Measurements from ENCODE around the gene PREX1.

Gene PREX1

DNA sequence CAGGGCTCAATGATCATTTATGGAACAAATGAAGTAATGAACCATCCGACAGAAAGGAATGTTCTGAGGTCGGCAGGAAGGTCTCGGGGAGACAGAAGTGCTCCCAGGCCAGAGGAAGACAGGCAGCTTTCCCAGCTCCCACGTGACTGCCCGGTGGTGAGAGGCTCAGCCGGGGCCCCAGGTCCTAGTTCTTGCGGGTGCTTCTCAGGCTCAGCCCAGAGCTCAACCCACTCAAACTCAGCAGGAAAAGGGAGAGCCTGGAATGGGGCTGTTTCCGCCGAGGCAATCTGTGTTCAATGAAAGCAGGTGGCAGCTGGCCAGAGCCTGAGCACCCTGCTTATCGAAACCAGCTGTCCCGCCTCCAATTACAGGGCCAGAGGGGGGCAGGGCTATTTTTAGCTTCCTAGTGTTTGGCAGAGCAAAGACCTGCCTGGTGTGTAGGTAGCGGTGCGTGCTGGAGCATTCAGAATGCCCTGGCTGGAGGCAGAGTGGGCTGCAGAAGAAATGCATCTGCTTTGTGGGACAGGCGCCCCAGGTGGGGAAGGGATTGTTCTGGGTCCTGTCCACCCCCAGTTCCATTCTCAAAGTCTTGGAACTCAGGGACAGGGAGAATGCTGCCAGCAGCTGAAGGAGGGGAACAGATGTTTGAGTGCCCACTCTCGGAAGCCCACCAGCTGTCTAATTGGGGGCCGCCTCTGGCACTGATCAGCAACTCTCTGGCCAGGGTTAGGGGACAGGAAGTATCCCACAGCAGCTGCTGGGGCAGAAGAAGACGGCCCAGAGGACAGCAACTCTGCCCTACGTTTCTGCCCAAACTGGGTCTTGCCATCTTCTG lies 145.1 kb downstream of the PREX1 start:
- Histone ChIP-seq H3K27ac (peak overlapping the region in 11 of 21 experiments; percentile 9 to 58 (median 31)), H3K4me3 (no peak overlapping the region)

DNA sequence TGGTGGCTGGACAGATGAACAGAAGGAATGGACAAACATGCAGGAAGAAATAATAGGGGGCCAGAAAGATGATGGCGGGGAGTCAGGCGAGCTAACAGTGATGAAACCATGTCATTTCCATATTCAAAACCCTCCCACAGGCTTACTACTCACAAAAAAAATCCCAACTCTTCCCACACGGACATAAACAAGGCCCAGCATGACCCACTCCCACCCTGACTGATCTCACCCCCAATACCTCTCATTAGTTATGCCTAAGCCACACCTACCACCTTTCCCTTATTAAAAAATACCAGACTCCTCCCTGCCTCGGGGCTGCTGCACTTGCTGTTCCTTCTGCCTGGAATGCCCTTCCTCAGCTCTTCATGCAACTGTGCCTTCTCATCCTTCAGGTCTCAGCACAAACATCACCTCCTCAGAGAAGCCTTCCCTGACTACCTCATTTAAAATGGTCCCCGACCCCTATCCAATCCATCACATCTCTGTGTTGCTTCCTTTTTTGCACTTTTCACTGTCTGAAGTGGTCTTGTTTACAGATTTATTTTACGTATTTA lies 145.8 kb downstream of the PREX1 start:
- H3K4me3 ChIP-seq, result no peak overlapping the region
- H3K27ac ChIP-seq, result peak overlapping the region in 6 of 21 experiments; percentile 14 to 58 (median 36)

DNA sequence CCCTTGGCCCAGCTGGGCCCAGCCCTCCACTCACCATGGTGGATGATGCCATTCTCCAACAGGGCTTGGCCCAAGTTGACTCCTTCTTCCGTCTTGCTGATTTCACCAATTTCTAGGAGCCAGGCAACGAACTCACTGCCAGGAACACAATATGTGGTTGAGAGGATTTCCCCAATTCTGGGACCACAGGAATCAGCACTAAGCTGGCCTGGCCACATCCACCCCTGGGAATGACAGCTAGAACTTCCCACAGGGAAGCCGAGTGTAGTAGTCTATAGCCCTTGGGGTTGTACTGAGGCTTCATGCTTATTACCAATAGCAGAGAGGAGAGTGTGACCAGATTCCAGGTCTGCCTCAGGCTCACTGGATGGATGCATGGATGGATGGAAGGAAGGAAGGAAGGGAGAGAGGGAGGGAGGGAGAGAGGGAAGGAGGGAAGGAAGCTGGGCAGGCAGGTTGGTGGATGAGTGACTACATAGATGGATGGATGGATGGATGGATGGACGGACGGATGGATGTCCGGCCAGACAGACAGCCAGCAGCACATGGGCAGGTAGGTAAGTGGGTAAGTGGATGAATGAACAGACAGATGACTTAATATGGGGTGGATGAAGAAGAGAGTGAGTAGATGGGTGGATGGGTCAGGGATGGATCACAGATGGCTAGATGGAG lies 146.5 kb downstream of the PREX1 start:
- no peak overlapping the region for H3K27ac ChIP-seq

DNA sequence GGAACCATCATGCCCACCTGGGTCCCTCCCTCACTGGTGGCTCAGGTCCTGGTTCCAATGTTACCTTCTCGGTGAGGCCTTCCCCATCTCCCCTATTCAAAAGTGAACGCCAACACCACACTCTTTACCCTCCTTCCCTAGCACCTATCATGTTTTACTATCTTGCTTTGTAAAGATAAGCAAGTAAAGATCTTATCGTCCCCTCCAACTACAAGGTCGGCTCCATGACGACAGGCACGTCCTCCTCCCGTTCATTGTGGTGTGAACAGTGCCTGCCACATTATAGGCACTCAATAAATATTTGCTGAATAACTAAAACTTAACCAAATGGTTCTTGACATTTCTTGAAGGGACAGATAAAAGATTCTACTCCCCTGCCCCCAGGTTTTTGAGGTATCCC lies 147.1 kb downstream of the PREX1 start:
- H3K27ac ChIP-seq, result no peak overlapping the region
- H3K4me3 ChIP-seq, result no peak overlapping the region

More for the DNA sequence above, 146.5 kb downstream of the PREX1 start:
- H3K4me3 ChIP-seq, result no peak overlapping the region

DNA sequence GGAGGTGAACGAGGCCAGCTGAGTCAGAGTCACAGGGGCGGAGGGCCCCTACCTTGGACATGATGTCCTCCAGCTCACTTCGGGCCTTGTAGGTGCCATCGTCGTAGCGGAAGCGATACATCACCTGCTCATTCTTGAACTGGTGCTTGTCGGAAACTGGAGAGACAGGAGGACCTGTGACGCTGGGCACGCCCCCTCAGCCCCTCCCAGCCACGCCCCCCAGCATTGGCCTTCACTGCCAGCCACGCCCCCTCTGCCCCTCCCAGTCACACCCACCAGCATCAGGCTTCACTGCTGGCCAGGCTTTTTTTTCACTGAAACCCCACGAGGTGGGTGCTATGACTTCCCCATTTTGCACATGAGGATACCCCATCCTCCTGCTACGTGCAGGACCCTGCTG lies 148.2 kb downstream of the PREX1 start:
- no peak overlapping the region for H3K27ac ChIP-seq
- H3K4me3 ChIP-seq, result no peak overlapping the region

DNA sequence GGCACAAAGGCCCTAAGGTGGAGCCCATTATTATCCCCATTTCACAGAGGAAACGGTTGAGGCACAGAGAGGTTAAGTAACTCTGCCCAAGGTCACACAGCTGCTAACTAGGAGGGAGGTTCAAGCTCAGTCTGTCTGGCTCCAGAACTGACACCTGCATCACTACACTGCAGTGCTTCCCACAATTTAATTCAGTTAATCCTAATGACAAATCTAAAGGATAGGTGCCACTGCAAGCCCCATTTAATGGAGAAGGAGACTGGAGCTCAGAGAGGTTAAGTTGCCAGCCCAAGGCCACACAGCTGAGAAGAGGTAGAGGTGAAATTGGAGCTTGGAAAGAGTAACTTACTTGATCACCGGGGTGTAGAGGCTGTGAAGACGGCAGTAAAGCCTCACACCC lies 148.8 kb downstream of the PREX1 start:
- no peak overlapping the region for H3K4me3 ChIP-seq
- no peak overlapping the region for H3K27ac ChIP-seq

DNA sequence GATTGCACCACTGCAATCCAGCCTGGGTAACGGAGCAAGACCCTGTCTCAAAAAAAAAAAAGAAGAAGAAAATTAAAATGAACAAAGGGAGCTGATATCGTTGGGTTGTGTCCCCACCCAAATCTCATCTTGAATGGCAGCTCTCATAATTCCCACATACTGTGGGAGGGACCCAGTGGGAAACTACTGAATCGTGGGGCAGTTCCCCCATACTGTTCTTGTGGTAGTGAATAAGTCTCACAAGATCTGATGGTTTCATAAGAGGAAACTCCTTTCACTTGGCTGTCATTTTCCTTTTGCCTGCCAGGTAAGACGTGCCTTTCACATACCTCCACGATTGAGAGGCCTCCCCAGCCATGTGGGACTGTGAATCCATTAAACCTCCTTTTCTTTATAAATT lies 149.4 kb downstream of the PREX1 start:
- no peak overlapping the region for H3K4me3 ChIP-seq
- no peak overlapping the region for H3K27ac ChIP-seq

DNA sequence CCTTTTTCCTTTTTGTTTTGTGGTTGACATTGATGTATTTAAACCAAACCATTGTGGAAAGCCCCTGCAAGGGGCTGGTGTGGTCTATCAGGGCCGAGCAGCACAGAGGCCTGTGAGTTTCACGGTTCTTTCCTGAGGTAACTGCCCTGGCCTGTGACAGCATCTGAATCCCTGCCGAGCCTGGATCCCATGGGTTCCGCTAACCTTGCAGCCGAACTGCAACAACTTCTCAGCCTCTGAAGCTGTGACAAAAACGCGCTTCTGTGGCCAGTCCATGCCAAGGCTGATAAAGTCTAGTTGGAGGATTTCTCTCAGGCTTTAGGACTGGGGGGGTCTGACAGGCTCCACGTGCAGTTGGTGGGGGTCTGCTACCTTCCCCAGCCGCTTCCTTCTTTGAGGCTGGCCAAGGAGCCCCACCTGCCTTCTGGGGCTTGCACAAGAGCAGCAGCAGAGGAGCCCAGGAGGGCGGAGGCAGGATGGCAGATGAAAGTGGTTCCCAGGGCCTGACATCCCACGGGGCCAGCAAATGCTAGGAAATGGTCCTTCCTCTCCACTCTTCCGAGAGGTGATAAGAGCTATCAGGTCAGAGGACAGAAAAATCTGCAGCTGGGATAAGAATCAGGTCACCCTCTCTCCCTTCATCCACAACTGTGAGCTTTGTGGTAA lies 150.9 kb downstream of the PREX1 start:
- Histone ChIP-seq H3K27ac (no peak overlapping the region), H3K4me3 (no peak overlapping the region)

DNA sequence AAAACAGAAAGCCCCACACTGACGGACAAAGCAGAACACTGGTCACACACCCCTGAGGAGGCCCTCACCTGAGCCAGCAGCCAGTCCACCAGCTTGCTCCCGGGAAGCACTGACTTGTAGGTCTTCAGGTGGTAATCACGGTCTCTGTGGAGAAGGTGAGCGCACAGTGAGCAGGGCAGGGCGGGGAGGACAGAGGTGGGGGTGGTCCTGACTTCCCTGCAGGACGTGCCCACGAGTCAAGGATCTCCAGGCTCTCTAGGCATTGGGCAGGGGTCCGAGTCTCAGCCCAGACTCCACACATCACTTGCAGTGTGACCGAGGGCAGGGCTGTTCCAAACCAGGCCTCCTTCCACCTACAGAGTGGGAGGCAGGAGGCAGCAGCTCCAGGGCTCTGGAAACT lies 151.7 kb downstream of the PREX1 start:
- H3K27ac ChIP-seq, result no peak overlapping the region

DNA sequence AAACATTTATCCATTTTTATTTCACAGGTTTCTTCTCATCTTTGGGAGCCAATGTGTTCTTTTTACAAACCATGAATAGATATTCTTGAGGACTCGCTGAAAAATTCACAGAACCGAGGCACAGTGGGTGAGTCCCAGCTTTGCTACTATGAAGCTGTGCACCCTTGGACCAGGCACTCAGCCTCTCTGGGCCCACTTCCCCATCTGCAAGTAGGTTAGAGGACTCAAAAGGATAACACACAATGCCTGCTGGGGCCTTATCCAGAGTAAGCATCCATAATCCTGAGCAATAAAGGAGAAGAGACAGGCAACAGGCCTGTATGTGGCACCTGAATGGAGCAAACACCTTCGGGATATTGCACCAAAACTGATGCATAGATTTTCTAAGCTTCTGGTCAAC lies 153.3 kb downstream of the PREX1 start:
- Histone ChIP-seq H3K27ac (no peak overlapping the region), H3K4me3 (no peak overlapping the region)

More for the DNA sequence above, 151.7 kb downstream of the PREX1 start:
- H3K4me3 ChIP-seq, result no peak overlapping the region

DNA sequence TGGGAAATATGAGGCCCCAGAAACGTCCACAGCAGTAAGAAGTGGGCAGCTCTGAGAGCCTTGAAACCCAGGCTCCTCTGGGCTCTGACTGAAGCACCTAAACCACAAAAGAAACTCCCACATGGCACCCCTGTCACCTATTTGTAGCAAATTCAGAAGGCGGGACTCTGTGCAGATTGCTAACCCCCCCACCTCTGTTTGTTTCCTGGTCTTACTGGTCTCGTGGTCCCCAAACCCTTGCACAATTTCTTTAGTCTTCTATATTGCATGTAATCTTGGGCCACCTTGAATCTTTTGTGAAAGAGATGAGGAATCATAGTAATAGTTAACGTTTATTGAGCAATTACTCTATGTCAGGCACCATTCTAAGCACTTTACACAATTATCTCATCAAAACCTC lies 154.3 kb downstream of the PREX1 start:
- Histone ChIP-seq H3K27ac (no peak overlapping the region), H3K4me3 (no peak overlapping the region)

DNA sequence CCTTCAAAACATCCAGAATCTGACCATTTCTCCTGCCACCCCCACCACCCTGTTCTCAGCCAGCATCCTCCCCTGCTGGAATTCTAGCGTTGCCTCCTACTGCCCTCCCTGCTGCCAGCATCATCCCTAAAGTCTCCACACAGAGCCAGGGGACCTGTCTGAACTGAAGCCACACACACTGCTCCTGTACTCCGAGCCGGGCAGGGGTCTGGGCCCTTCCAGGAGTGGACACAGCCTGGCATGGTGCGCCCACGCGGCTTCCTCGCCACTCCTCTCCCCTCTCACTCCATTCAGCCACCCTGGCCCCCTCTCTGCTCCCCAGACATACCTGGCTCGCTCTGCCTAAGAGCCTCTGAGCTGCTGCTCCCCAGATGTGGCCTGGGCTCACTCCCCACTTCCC lies 155.5 kb downstream of the PREX1 start:
- Histone ChIP-seq H3K4me3 (no peak overlapping the region), H3K27ac (no peak overlapping the region)

DNA sequence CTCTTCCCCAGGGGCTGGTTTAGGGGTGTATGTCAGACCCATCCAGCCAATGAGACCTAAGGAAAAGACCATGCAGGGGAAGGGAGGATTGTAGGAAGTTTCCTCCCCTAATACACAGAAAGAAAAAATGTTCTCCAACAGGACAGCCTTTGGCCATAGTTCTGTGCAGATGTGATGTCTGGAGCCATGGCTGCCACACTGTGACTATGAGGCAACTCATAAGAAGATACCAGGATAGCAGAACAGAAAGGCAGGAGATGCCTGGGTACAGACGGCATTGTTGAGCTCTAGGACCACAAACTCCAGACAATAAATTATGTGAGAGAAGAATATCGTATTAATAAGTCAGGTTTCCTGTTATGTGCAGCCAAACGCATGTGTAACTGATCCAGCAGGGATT lies 156.7 kb downstream of the PREX1 start:
- no peak overlapping the region for H3K27ac ChIP-seq

DNA sequence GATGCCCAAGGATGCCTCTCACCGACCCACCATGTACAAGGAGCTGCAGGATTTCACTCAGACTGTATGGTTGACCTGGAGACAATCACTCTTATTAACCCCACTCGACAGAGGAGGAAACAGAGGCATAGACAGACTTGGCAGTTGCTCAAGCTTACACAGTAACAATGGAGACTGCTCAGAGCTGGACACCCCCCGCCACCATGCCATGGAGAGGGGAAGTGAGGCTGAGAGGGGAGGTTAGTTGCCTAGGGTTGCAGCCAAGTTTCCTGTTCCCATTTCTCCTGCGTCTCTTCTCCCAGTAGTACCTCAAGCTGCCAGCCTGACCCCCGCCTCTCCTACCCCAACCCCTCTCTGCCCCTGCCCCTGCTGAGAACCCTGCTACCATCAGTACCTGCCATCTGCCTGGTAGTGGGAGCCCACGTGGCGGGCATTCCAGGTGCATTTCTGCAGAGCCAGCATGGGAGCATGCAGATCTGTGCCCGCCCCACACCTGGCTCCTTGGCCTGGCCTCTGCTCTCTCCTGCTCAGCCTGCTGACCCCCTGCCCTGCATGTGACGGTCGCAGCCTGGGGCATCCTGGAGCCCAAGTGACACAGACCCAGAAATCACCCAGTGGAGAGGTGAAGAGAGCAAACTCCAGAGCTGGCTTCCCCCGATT lies 157.7 kb downstream of the PREX1 start:
- Histone ChIP-seq H3K27ac (no peak overlapping the region), H3K4me3 (no peak overlapping the region)

More for the DNA sequence above, 156.7 kb downstream of the PREX1 start:
- H3K4me3 ChIP-seq, result no peak overlapping the region

DNA sequence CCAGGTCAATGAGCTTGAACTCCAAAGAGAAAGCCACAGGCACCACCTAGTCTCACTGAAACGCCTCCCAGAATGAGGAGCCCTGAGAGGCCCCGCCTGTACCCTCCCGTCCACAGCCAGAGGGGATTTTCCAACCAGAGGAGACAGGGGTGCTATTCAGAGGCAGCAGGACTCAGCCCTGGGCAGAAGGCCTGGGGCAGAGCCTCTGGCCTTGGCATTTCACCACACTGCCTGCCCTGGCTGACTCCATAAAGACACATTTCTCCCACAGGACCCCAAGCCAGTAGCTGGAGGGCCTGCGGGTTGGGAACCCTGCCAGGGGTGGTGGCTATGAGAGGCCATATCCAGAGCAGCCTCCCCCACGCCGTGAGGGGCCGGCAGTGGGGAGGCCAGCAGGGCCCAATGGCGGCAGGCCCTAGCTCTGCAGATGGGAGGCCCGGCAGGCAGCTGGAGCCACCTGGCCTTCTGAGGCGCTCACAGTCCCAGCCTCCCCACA lies 159.3 kb downstream of the PREX1 start:
- no peak overlapping the region for H3K4me3 ChIP-seq
- no peak overlapping the region for H3K27ac ChIP-seq

DNA sequence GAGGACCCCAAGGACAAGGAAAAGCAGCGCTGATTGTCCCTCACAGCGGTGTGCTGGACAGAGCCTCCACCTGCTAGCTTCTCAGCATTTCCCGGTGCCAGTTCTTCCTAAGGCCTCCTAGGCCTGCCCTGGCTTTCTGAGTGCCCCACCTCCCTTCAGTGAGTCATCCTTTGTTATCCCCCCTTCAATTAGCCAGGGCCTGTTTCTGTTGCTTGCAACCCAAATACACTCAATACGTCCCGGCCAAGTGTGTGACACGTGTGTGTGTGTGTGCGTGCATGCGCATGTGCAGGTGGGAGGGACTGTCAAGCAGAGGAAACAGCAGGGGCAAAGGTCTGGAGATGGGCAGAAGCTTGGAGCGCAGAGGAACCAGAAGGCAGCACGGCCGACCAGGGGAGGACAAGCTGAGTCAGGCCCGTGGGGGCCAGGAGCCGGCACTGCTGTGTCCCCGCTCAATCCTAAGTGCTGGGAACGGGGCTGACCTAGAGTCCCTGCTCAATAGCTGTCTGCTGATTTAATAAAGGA lies 159.8 kb downstream of the PREX1 start:
- no peak overlapping the region for H3K4me3 ChIP-seq
- H3K27ac ChIP-seq, result no peak overlapping the region

DNA sequence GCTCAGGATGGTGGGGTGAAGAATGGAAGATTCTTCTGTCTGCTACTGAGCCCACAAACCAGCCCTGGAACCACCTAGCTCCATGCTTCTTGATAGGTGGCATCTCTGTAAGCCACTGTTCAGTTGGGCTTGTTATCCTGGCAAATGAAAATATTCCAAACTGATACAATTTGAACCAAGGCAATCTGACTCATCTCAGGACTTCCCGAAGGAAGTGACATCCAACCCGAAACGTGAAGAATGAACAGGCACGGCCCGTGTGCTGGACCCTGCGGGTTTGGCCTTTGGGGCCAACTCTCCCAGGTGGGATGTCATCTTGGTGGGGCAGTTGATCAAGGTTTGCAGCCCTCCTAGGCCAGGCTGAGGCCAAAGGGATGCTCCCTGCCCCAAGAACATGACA lies 160.3 kb downstream of the PREX1 start:
- H3K4me3 ChIP-seq, result no peak overlapping the region
- H3K27ac ChIP-seq, result no peak overlapping the region

DNA sequence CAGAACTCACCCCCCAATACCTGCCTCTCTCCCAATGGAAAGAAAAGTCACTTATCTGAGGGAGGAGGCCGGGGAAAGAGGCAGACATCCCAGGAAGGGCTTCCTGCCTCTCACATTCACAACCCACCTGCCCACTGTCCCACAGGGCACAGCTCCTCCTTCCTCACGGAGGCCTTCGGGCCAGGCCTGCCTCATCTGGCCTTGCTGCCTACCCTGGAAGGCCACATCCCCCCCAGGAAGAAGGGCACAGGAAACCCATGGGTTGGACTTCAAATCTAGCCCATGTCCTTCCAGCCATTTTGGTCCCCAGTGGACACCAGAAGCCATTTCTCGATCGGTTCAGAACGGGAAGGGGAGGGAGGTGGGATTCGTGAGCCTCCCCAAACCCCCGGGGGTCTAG lies 162.0 kb downstream of the PREX1 start:
- no peak overlapping the region for H3K4me3 ChIP-seq
- no peak overlapping the region for H3K27ac ChIP-seq

DNA sequence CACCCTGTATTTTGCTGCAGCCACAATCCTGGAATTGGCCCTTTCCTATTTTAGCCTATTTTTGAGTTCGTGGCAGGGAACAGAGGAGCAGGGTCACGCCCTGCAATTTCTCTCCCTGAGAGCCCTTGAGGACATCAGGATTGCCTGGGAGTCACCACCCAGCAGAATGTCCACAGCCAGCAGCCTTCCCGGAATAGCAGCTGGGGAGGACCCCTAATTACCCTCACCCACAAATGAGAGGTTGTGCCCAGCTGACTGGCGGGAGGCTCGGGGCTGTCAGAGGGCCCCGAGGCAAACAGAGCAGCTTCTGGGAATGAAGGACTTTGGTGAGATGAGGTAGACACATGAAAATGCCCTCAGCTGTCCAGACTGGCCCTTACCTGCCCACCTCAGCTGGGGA lies 165.1 kb downstream of the PREX1 start:
- H3K4me3 ChIP-seq, result no peak overlapping the region
- no peak overlapping the region for H3K27ac ChIP-seq

Data from skin epidermis (tissue), 12 donors.